Measurements from ENCODE around the gene TEX22.

TEX22 gene

GRCh38 chr14:105439710-105440553 lies 41.6 kb downstream of the TEX22 start:
- TF ChIP-seq, protein P1, sequence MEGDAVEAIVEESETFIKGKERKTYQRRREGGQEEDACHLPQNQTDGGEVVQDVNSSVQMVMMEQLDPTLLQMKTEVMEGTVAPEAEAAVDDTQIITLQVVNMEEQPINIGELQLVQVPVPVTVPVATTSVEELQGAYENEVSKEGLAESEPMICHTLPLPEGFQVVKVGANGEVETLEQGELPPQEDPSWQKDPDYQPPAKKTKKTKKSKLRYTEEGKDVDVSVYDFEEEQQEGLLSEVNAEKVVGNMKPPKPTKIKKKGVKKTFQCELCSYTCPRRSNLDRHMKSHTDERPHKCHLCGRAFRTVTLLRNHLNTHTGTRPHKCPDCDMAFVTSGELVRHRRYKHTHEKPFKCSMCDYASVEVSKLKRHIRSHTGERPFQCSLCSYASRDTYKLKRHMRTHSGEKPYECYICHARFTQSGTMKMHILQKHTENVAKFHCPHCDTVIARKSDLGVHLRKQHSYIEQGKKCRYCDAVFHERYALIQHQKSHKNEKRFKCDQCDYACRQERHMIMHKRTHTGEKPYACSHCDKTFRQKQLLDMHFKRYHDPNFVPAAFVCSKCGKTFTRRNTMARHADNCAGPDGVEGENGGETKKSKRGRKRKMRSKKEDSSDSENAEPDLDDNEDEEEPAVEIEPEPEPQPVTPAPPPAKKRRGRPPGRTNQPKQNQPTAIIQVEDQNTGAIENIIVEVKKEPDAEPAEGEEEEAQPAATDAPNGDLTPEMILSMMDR (IDR thresholded peaks at IDR 0.05; ENCODE audit: low read depth, low read length), result no peak
- H3K4me3 ChIP-seq (ENCODE audit: low read depth, low read length), result no peak overlapping the region
- DNase-seq (ENCODE audit: low read depth, low spot score), result no peak
- in situ Hi-C loops (cut with HindIII; ENCODE audit: low sequenced_read_pairs), result no loop called here

- TF ChIP-seq, protein P1 (IDR thresholded peaks at IDR 0.05; ENCODE audit: low read depth, low read length), result no peak
- in situ Hi-C loops (cut with HindIII; ENCODE audit: low sequenced_read_pairs), result no loop called here
- DNase-seq (ENCODE audit: low read depth, low spot score), result no peak
- H3K4me3 ChIP-seq (ENCODE audit: low read depth, low read length), result no peak overlapping the region
Measured at GRCh38 chr14:105440554-105440900, 42.2 kb downstream of the TEX22 start.

GRCh38 chr14:105440992-105441391 lies 42.7 kb downstream of the TEX22 start:
- no peak for DNase-seq (ENCODE audit: low read depth, low spot score)
- in situ Hi-C loops (cut with HindIII; ENCODE audit: low sequenced_read_pairs), result no loop called here
- no peak overlapping the region for H3K4me3 ChIP-seq (ENCODE audit: low read depth, low read length)
- TF ChIP-seq, protein P1 (IDR thresholded peaks at IDR 0.05; ENCODE audit: low read depth, low read length), result no peak

DNA sequence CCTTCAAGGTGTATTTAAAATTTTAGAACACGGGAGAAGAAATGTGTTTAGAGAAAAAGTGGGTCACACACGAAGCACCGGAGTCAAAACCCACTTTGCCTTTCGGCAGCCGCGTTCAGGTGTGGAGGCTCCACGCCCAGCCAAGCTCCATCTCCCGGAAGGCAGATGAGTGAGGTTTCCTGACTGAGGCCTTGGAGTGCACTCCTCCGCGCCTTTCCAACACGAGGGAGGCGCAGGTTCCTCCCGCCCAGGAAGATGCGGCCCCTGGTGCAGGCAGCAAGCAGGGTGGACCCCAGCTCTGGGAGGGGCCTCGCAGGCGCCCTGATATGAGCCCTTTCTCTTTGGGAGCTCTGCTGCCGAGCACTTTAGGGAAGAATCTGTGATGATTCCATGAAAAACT lies 43.8 kb downstream of the TEX22 start:
- in situ Hi-C loops (cut with HindIII; ENCODE audit: low sequenced_read_pairs), result no loop called here
- H3K4me3 ChIP-seq (ENCODE audit: low read depth, low read length), result no peak overlapping the region
- DNase-seq (ENCODE audit: low read depth, low spot score), result no peak
- TF ChIP-seq, protein P1 (IDR thresholded peaks at IDR 0.05; ENCODE audit: low read depth, low read length), result no peak

DNA sequence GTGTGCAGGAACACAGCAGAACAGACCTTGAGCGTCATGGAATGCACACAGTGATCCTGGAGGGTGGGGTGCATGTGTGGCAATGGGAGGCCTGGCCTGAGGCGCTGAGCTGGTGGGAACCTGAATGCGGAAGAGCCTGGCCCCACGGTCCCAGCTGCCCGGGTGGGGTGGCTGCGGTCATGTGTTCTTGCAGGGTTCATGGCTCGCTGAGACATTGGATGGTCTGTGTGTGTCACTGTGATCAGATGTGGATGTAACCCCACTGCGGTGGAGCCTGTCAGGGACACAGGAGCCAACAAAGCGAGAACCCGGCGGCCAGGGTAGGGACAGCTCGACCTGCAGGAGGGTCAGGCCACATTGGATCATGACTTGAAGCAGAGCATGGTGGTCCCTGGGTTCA lies 44.5 kb downstream of the TEX22 start:
- in situ Hi-C loops (cut with HindIII; ENCODE audit: low sequenced_read_pairs), result no loop called here

DNA sequence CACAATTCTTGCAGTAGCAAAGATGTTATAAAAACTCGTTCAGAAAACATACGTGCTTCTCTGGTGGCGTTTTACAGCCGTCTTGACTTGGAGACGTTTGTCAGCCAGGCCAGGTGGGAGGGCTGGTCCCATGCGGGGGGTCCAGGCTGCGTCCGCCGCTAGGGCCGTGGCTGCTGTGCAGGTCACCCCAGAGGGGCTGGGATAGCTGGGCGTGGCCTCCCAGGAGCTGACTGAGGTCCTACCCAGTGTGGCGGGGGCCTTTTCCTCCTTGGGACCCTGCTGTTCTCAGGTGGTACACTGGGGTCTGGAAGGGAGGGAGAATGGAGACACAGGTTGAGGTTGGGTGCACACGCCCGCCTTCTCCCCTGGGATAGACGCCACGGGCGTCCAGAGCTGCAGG lies 46.5 kb downstream of the TEX22 start:
- in situ Hi-C loops (cut with HindIII; ENCODE audit: low sequenced_read_pairs), result no loop called here
- TF ChIP-seq, protein P1 (IDR thresholded peaks at IDR 0.05; ENCODE audit: low read depth, low read length), result no peak
- H3K4me3 ChIP-seq (ENCODE audit: low read depth, low read length), result no peak overlapping the region
- no peak for DNase-seq (ENCODE audit: low read depth, low spot score)

More for the DNA sequence above, 44.5 kb downstream of the TEX22 start:
- no peak overlapping the region for H3K4me3 ChIP-seq (ENCODE audit: low read depth, low read length)
- TF ChIP-seq, protein P1 (IDR thresholded peaks at IDR 0.05; ENCODE audit: low read depth, low read length), result no peak
- no peak for DNase-seq (ENCODE audit: low read depth, low spot score)
